OCI-LY7 (cell line): ENCODE measurements around the gene SNAP91. TPM values are rescaled to one million over a fixed set of nuclear protein-coding genes. Genes with fewer than 3 reads are reported as not detected.
"Not testable (repeated sequence)": the region's sequence is repeated elsewhere in the genome, so short reads cannot be mapped to it uniquely, and the experiment has no call there.

Experiments
- BruUV-seq: library from RNA; stranded (reverse); fragments of 400-500 nt; replicated peaks from 2 replicates; lab custom pipeline; 2021; lab: Mats Ljungman, UMichigan
- CTCF ChIA-PET: fragments of 300-600 bp; sonication (Branson Sonifier 250); formaldehyde crosslinking; loops from one replicate; lab custom pipeline; 2022; ENCODE audit warnings: antibody characterized with exemption; ENCODE audit not compliant: unreplicated experiment; lab: Charles Lee
- POLR2A ChIA-PET: fragments of 300-600 bp; sonication (Branson Sonifier 250); formaldehyde crosslinking; loops from one replicate; lab custom pipeline; 2022; ENCODE audit warnings: antibody characterized with exemption; lab: Charles Lee
- DNase-seq: peaks from one replicate; pipeline ENCODE4 v3.0.0-alpha.2; 2015; ENCODE audit warnings: low spot score
- H2AFZ ChIP-seq: fragments of 200-600 bp; sonication (generic), shearing (Covaris generic); 2 replicates; pipeline ENCODE4 v1.6.1; 2014; ENCODE audit warnings: mild to moderate bottlenecking, antibody characterized with exemption, low read length, moderate library complexity
- H3K27ac ChIP-seq: fragments of 200-600 bp; sonication (generic); 2 replicates; pipeline ENCODE4 v1.5.1; 2014; ENCODE audit warnings: mixed run types, low read depth, mild to moderate bottlenecking, moderate library complexity, low read length, inconsistent platforms; ENCODE audit not compliant: poor library complexity, severe bottlenecking
- H3K36me3 ChIP-seq: fragments of 200-600 bp; sonication (generic); 2 replicates; pipeline ENCODE4 v1.6.1; 2014; ENCODE audit warnings: mild to moderate bottlenecking, antibody characterized with exemption, low read length, moderate library complexity, mixed read lengths; ENCODE audit not compliant: insufficient read depth
- H3K4me1 ChIP-seq: fragments of 200-600 bp; sonication (generic); 2 replicates; pipeline ENCODE4 v1.5.1; 2014; ENCODE audit warnings: mild to moderate bottlenecking, low read length; ENCODE audit not compliant: insufficient read depth, poor library complexity, severe bottlenecking
- H3K4me2 ChIP-seq: fragments of 200-600 bp; sonication (generic); 2 replicates; pipeline ENCODE4 v1.6.1; 2014; ENCODE audit warnings: mild to moderate bottlenecking, low read length
- H3K4me3 ChIP-seq: fragments of 200-600 bp; sonication (generic); 2 replicates; pipeline ENCODE4 v1.5.1; 2014; ENCODE audit warnings: mild to moderate bottlenecking, low read depth, low read length; ENCODE audit not compliant: poor library complexity, severe bottlenecking
- H3K79me2 ChIP-seq: fragments of 200-600 bp; sonication (generic); 2 replicates; pipeline ENCODE4 v1.6.1; 2016; ENCODE audit warnings: low read depth, mild to moderate bottlenecking, low read length, moderate library complexity, mixed read lengths; ENCODE audit not compliant: insufficient read depth
- H3K9me2 ChIP-seq: fragments of 200-600 bp; sonication (generic); 2 replicates; pipeline ENCODE4 v1.6.1; 2016; ENCODE audit warnings: mild to moderate bottlenecking, low read length, mixed read lengths; ENCODE audit not compliant: insufficient read depth
- H3K9me3 ChIP-seq: fragments of 200-600 bp; sonication (generic); 2 replicates; pipeline ENCODE4 v1.6.1; 2014; ENCODE audit warnings: mild to moderate bottlenecking, mixed run types, low read length, mixed read lengths
- H4K20me1 ChIP-seq: fragments of 200-600 bp; sonication (generic); 2 replicates; pipeline ENCODE4 v1.6.1; 2014; ENCODE audit warnings: mild to moderate bottlenecking, antibody characterized with exemption, low read length, moderate library complexity, mixed read lengths; ENCODE audit not compliant: insufficient read depth
- CTCF ChIP-seq: fragments of 200-600 bp; sonication (generic); conservative IDR thresholded peaks from 2 replicates; pipeline ENCODE4 v1.5.1; 2014; ENCODE audit warnings: mild to moderate bottlenecking, antibody characterized with exemption, low read length, moderate library complexity, mixed read lengths
- EZH2phosphoT487 ChIP-seq: fragments of 200-600 bp; sonication (generic); IDR thresholded peaks from 2 replicates; pipeline ENCODE4 v1.6.1; 2018; ENCODE audit warnings: low read depth, borderline replicate concordance, mild to moderate bottlenecking, mixed run types, antibody characterized with exemption, low read length, moderate library complexity, mixed read lengths
- intact Hi-C: fragments of 100-400 bp; cut with micrococcal nuclease; formaldehyde crosslinking; loops from one replicate; pipeline ENCODE4 v1.10.0; 2022; ENCODE audit not compliant: unreplicated experiment
- total RNA-seq, 2 experiments: library from RNA; depleted of rRNA in 1 of 2; stranded (reverse); fragments of >200 nt in 1 of 2; shearing (Covaris generic) in 1 of 2; gene quantifications; 2 replicates each; pipeline ENCODE4 v1.2.3, GENCODE V29; 2014 to 2022

Gene SNAP91
- total RNA-seq, 2 experiments from 2014 or later = not detected

GRCh38 chr6:83574783-83575182 is 134.1 kb downstream of the SNAP91 start:
- TF ChIP-seq CTCF = no peak
- no peak for TF ChIP-seq EZH2phosphoT487
- Histone ChIP-seq H3K9me3 (no peaks in the 10 kb centered on the region), H4K20me1 (no peaks in the 10 kb centered on the region), H2AFZ (no peak overlapping the region), H3K27ac (no peak overlapping the region), H3K79me2 (no peaks in the 10 kb centered on the region), H3K4me3 (no peak overlapping the region), H3K36me3 (no peaks in the 10 kb centered on the region), H3K4me1 (no peaks in the 10 kb centered on the region), H3K9me2 (no peaks in the 10 kb centered on the region), H3K4me2 (no peak overlapping the region)
- intact Hi-C loops = no loop called here
- no peak for DNase-seq
- CTCF ChIA-PET = no interaction called here
- BruUV-seq = no TSS peak
- POLR2A ChIA-PET = interaction anchor here (0.6 to 1.2 kb wide), 2 partner anchors 231 to 1957 kb away, joined by 3 to 4 read pairs; no protein-coding TSS in a partner anchor

GRCh38 chr6:83571663-83572185 is 137.2 kb downstream of the SNAP91 start:
- H3K9me2 ChIP-seq, H2AFZ ChIP-seq, H3K9me3 ChIP-seq, H3K4me2 ChIP-seq, H3K36me3 ChIP-seq, DNase-seq, POLR2A ChIA-PET, H3K27ac ChIP-seq, CTCF ChIA-PET, H3K79me2 ChIP-seq, H3K4me1 ChIP-seq, H3K4me3 ChIP-seq, intact Hi-C loops, BruUV-seq, H4K20me1 ChIP-seq: not testable (repeated sequence)

- ChIA-PET CTCF (no interaction called here), POLR2A (interaction anchor here (0.6 kb wide), 1 partner anchor 183 kb away, joined by 3 read pairs; no protein-coding TSS in a partner anchor)
- Histone ChIP-seq H3K4me1 (no peaks in the 10 kb centered on the region), H3K9me2 (no peaks in the 10 kb centered on the region), H2AFZ (no peak overlapping the region), H3K79me2 (no peaks in the 10 kb centered on the region), H4K20me1 (no peaks in the 10 kb centered on the region), H3K4me2 (no peak overlapping the region), H3K36me3 (no peaks in the 10 kb centered on the region), H3K4me3 (no peak overlapping the region), H3K9me3 (no peaks in the 10 kb centered on the region), H3K27ac (no peak overlapping the region)
- DNase-seq = no peak
- intact Hi-C loops = no loop called here
- TF ChIP-seq CTCF = no peak
- no peak for TF ChIP-seq EZH2phosphoT487
- no TSS peak for BruUV-seq
Measured at GRCh38 chr6:83558975-83559374, 149.9 kb downstream of the SNAP91 start.
